GM12873 (cell line): ENCODE results near the gene MYZAP.

ENCODE experiments used
- TF ChIP-seq, protein P1 (sequence below): IDR thresholded peaks from 2 replicates; pipeline ENCODE4 v1.5.1; 2012; ENCODE audit warnings: low read depth, mild to moderate bottlenecking, moderate library complexity, low read length, control low read depth; ENCODE audit not compliant: insufficient read depth; ENCODE audit errors: missing control alignments

MYZAP gene

DNA sequence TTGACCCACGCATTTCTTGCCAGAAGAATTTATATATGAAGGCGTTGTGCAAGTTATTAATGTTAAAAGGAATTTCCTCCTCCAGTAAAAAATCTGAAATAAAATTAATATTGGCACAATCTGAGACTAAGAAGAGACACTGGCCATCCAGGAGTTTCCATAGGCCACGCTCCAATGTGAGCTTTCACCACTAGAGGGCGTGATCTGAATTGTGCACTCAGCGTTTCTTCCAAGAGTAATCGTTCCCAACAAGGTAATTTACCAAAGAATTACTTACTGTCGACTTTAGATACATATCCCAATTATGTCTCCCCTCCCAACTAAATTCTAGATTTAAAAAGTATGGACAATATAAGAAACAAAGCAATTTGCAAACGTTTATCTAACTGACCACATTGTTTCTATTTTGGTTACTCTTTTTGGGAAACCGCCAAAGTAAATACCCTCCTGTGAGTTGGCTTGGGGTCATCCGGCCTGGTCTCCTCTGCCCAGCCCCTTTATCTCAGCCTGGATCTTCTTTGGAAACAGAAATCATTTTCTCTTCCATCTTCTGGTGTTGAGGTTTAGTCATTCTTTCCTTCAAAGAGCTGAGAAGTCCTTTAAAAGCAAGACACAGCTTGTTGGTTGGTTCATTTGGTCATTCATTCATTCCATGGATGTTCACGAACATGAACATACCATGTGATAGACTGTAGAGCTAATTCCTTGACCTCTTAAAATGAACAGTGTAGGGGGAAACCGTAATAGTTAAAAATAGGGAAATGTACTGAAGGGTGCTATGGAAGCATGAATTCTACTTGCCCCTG is 141.0 kb downstream of the MYZAP start:
- TF ChIP-seq, protein P1, sequence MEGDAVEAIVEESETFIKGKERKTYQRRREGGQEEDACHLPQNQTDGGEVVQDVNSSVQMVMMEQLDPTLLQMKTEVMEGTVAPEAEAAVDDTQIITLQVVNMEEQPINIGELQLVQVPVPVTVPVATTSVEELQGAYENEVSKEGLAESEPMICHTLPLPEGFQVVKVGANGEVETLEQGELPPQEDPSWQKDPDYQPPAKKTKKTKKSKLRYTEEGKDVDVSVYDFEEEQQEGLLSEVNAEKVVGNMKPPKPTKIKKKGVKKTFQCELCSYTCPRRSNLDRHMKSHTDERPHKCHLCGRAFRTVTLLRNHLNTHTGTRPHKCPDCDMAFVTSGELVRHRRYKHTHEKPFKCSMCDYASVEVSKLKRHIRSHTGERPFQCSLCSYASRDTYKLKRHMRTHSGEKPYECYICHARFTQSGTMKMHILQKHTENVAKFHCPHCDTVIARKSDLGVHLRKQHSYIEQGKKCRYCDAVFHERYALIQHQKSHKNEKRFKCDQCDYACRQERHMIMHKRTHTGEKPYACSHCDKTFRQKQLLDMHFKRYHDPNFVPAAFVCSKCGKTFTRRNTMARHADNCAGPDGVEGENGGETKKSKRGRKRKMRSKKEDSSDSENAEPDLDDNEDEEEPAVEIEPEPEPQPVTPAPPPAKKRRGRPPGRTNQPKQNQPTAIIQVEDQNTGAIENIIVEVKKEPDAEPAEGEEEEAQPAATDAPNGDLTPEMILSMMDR: peak; percentile 86

DNA sequence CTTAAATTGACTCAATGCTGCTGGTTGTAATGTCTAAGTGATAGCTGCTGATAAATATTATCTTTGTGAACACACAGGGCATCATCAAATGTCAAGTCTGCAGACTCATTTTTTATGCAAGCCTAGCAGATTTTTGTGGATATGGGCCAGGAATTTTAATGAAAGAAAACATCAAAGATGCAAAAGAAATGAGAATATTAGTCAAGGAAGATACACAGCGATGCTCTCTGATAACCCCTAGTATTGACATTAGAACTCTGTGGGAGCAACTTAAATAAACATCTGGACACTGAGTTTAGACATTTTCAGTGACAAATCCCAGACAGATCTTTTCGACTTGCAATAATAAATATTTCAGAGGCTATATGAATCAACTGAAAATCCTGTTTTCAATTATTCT is 143.2 kb downstream of the MYZAP start:
- TF ChIP-seq, protein P1: no peak
